Uterus (tissue), 2 donors: ENCODE data around the gene ADAMTS14.

ENCODE experiments used
- CTCF ChIP-seq, 4 experiments: fragments of 200-600 bp in 2 of 4; fragments of 450-650 bp in 2 of 4; sonication (generic) in 2 of 4; IDR thresholded peaks; one replicate each; pipeline ENCODE4 v1.5.1; 2016 to 2019; ENCODE audit warnings: antibody characterized with exemption in 4 of 4, mild to moderate bottlenecking in 2 of 4, moderate library complexity in 1 of 4
- POLR2A ChIP-seq, 2 donors: fragments of 450-650 bp; IDR thresholded peaks; one replicate each; pipeline ENCODE4 v1.6.1; 2016; ENCODE audit warnings: antibody characterized with exemption in 2 of 2, mild to moderate bottlenecking in 1 of 2, moderate library complexity in 1 of 2

- no peak for TF ChIP-seq CTCF (IDR thresholded peaks at IDR 0.05)
- no peak for TF ChIP-seq POLR2A (IDR thresholded peaks at IDR 0.05)
These were observed 73.2 kb downstream of the ADAMTS14 start for GRCh38 chr10:70745555-70745954.
